ENCODE results near the gene ACOT13.
"Not testable (repeated sequence)": the region's sequence is repeated elsewhere in the genome, so short reads cannot be mapped to it uniquely, and the experiment has no call there.

DNA sequence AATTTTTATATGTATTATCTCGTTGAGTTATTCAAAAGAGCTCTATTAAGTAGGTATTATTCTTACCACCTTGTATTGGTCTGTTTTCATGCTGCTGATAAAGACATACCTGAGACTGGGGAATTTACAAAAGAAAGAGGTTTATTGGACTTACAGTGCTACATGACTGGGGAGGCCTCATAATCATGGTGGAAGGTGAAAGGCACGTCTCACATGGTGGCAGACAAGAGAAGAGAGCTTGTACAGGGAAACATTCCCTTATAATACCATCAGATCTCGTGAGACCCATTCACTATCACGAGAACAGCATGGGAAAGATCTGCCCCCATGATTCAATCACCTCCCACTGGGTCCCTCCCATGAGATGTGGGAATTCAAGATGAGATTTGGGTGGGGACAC lies 87.5 kb downstream of the ACOT13 start:
- TF ChIP-seq CTCF (IDR thresholded peaks at IDR 0.05; ENCODE audit: control extremely low read depth in 1 of 3, insufficient read depth in 1 of 3, low read depth in 1 of 3, low read length in 3 of 3); RNF2 (IDR thresholded peaks at IDR 0.05; ENCODE audit: borderline replicate concordance, low read depth, low read length, missing control alignments, poor library complexity, severe bottlenecking): not testable (repeated sequence)
